NCI-H146 (cell line): ENCODE results near the gene ARL17B.
"Not testable (repeated sequence)": the region's sequence is repeated elsewhere in the genome, so short reads cannot be mapped to it uniquely, and the experiment has no call there.

ENCODE experiments used
- DNase-seq: peaks from one replicate; lab custom pipeline; 2025; lab: John Stamatoyannopoulos, UW

The ARL17B gene

DNA sequence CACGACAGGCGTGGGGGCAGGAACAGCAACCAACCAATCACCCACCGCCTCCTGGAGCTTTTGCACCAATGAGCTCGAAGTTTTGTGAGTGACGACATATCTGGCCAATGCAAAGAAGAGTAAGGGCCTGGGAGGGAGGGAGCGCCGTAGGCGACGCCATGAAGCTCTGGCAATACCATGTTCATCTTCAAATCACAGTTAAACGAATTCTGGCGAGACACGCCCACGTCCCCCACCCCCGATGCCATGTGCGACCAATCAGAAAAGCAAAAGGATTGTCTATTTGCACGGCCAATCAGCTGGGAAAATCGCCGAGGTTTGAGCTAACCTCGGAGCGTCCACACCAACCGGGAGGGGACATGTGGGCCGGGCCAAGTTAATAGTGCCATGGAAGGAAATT, at the start of gene ARL17B:
Gene ARL17B, minus strand, starts transcription at position 12 of the 400 bp plus-strand sequence. CDS start 3,369 bp downstream, outside the sequence.
- not testable (repeated sequence) for DNase-seq

DNA sequence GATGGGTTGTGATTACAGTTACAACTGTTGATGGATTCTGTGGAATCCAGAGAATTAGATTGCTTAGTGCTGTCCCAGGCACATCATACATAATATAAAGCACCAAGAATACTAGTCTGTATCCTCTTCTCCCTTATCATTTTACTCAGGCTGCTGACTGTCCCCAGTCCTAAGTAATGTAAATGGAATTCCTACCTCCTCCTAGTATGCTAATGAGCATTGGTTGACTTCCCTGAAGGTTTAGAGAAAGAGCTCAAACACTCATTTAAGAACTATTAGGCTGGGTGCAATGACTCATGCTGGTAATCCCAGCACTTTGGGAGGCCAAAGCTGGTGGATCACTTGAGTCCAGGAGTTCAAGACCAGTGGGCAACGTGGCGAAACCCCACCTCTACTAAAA, 48.3 kb upstream of the ARL17B start:
- DNase-seq, result not testable (repeated sequence)

DNA sequence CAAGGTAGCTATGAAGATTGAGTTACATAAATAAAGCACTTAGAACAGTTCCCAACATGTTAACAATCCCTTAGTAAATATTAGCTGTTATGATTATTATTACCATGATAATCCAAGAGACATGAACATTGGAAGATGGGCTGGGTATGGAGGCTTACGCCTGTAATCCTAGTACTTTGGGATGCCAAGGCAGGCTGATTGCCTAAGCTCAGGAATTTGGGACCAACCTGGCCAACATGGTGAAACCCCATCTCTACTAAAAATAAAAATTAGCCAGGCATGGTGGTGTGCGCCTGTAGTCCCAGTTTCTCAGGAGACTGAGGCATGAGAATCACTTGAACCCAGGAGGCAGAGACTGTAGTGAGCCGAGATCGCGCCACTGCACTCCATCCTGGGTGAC, 45.6 kb upstream of the ARL17B start:
- not testable (repeated sequence) for DNase-seq

DNA sequence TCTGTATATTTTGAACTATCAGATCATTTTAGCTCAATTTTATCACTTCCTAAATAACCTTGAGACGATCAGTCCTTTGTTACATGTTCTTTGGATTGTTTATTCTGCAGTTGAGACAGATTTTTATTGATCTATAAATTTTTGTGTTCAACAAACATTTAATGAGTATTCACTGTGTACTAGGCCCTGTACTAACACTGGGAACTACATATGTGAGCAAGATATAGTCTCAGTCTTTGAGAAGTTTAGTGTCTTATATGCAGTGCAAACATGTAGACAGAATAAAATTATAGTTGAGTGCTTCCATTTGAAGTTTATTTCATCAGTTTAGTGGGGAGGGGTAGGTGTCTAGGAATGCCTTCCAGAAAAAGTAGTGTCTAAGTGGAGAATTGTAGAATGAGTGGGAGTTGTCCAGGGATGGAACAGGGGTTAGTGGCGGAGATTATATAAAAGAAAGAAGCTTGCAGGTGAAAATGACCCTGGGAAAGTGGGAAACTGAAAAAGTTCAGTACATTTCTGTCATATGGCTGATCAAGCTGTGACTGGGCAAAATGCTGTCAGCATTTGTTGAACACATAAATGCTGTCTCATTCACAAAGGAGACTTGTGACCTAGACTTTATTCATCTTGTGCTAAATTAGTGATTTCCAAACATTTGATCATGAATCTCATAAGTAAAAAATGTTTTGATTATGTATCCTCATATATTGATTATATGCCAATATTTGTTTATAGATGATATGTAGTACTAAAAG, 39.6 kb upstream of the ARL17B start:
- DNase-seq, result not testable (repeated sequence)

DNA sequence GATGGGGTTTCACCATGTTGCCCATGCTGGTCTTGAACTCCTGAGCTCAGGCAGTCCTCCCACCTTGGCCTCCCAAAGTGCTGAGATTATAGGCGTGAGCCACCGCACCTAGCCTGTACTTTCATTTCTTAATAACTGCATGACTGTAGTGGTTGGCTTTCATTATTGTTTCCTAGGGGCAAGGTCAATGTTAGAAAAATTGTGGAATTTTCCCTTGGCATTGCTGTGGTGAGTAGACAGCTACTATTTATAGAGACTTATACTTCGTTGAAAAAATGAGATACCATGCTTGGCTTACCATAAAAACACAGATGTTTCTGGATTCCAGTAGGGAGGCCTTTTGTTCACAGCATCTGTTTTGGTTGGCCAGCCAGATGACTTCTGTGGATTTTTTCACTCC, 39.0 kb upstream of the ARL17B start:
- DNase-seq, result not testable (repeated sequence)

DNA sequence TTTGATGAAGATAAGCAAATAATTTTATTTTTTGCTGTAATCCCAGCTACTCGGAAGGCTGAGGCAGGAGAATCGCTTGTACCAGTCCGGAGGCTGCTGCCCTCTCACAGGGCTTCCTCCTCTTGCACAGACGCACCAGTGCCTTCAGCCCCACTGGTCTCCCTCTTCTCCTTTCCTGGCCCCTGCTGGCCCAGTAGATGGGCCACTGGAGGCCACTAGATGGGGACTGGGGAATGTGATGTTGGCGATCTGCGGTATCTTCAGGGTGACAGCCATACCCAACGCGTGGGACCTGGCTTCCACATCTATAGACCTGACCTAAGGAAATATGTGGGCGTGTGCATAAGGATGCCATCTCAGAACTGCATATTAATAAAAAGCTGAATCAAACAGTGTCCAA, 38.4 kb upstream of the ARL17B start:
- not testable (repeated sequence) for DNase-seq

DNA sequence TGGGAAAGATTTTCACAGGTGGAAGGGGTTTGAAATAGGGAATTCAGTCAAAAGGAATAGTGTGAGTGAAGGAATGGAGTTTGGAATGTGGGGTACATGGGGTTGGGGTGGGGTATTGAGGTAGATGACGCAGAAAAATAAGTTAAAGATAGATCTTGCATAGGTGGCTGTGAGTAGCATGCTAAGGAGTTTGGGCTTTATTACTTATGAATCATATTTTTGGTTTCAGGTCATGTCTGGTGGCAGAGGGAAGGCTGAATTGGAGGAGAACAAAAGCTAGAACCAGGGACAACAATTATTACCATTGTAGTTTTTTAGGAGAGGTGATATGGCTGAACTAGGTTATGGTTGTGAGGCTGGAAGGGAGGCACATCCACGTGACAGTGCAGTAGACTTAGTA, 34.7 kb upstream of the ARL17B start:
- DNase-seq, result not testable (repeated sequence)

DNA sequence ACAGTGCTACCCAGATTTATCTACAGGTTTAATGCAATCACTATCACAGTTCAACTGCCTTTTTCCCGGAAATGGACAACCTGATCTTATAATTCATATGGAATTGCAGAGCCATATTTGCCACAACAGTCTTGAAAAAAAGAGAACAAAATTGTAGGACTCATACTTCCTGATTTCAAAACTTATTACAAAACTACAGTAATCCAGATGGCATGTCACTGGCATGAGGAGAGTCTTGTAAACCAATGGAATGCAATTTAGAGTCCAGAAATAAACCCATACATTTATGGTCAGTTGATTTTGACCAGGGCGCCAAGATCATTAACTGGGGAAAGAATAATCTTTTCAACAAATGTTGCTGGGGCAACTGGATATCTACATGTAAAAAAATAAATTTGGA, 32.1 kb upstream of the ARL17B start:
- DNase-seq, result not testable (repeated sequence)

DNA sequence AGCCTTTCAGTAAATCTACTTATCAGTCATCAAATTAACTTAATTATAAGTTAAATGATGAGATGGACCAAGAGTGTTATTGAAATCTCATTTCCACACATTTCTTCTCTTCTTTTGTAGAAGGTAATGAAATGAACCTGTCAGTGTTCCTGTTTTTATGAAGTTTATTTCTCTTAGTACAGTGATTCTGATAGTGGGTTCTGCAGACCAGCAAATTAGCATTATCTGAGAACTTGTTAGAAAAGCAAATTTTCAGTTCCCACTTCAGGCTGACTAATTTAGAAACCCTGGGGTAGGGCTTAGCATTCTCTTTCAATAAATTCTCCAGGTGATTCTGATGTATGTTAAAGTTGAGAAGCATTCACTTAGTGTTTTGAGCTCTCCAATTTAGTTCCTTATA, 23.9 kb upstream of the ARL17B start:
- DNase-seq, result not testable (repeated sequence)

DNA sequence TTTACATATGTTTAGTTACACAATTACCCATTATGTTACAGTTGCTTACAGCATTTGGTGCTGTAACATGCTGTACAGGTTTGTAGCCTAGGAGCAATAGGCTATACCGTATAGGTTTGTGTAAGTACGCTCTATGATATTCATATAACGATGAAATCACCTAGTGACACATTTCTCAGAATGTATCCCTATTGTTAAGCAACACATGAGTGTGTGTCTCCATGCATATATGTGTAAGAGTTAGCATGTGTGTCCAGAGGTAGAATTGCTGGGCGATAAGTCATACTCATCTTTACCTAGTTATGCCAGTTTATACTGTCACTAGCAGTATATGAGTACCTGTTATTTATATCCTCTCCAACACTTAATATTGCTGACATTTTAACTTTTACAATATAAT, 21.6 kb upstream of the ARL17B start:
- DNase-seq, result not testable (repeated sequence)

DNA sequence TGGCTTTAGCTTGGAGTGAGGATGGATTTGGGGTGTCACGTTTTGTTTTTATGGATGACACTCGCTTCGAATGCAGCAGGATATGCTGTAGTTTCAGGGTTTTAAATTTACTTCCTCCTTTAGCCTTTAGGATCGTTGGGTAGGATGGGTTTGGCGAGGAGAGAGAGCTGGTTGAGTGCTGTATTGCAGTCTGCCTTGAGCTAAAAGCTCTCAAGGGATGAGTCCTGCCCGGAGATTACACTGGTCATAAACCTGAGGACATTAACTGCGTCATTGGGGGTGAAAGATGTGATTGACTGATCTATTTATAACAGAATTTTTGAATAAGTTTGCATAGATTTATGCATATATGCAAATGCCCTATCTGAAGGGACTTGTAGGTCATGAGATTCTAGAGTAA, 11.9 kb upstream of the ARL17B start:
- not testable (repeated sequence) for DNase-seq

DNA sequence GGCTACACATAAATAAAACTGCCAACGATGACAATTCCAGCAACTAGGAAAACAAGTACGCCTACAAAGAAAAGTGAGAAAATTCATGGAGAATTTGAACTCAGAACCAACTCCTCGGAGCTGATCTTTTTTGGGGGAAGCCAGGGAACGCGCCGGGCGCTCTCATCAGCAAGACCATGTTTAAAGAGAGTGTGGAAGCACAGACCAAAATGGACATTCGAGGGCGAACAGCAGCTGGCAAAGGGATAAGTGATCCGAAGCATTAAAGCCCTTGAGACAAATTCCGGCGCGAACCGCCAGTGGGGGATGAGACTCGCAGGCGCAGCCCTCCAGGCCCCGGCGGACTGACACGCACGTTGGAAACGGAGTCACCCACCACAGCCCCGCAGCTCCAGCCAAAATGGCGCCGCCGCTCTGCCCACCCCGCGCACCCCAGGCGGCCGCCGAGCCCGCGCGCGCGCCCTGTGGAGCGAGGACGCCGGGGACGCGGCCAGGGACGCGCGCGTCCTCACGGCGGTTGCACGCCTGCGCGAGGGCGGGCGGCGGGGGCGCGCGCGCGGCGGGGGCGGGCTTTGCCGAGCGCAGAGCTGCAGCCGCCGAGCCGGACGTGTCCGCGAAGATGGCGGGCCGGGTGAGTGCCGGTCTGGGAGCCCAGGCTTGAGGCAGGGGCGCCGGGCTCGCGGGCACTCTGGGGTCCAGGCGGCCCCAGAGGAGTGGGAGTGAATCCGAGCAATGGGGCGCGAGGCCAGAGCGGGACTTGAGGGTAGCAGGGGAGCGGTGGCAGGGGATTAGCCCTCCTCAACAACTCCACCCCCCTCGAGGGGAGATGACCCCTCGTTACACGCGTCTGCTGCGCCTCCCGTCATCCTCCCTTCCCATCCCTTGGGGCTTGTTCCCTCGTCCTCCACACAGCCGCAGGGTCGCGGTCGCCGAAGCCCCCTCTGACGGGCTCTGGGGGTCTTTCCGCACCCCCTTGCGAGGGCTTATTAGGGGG, 11.0 kb upstream of the ARL17B start:
- not testable (repeated sequence) for DNase-seq

DNA sequence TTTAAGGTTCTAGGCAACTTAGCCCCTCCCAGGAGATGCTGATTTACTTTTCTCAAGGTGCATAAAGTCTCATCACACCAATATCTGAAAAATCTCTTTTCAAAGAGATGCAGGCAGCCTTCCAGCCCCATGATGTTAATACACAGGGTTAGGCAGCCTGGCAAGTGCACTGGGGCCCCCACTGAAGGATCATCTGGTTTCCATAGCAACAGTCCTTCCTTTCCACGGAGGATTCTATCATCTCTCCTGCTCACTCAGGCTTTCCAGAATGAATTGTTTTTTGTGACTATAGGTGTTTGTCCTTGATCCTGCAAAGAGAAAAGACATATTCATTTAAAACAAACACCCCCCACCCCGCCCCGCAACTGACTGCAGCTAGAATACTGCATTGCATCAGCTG, 6.0 kb upstream of the ARL17B start:
- not testable (repeated sequence) for DNase-seq

DNA sequence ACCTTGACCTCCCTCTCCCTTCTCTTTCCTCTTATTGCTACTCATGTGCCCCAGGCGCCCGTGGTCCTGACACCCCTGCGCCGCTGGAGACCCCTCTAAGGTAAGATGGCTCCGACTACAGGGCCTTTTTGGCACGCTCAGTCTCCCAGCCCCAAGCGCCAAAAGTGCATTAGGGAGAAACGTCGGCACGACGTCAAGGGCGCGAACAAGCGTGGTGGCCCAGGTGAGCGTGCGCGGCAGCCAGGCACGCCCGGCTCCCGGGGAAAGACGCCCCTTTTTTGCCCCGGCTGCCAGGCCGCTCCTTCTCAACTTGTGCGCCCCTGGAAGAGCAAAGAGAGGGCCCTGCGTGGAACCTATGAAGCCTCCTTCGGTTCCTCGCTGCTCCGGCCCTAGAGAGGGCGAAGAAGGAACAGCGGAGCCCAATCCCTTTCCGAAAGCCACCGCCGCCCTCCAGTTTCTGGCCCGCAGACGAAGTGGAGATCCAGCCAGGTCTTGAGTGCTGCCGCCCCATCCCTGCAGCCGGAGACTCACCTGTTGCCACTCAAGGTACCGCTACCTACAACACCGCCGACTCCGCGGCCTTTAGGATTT, 326 bp downstream of the ARL17B start:
- DNase-seq, result not testable (repeated sequence)

DNA sequence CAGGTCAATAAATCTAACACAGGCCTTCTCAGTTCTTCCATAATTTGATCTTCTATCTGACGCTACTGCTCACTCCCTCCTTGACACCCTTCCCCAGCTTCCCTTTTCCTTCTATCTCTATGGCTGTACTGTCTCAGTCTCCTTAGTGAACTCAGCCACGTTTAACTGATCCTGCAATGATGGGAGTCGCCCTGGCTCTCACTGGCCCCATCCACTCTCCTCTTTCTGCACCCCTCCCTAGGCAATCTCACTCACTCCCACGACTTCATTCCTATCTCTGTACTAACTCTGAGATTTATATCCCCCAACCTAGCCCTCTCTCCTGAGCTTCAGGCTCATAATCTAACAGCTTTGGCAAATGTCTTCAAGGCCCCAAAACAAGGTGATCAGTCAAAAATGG, 7.7 kb downstream of the ARL17B start:
- not testable (repeated sequence) for DNase-seq

DNA sequence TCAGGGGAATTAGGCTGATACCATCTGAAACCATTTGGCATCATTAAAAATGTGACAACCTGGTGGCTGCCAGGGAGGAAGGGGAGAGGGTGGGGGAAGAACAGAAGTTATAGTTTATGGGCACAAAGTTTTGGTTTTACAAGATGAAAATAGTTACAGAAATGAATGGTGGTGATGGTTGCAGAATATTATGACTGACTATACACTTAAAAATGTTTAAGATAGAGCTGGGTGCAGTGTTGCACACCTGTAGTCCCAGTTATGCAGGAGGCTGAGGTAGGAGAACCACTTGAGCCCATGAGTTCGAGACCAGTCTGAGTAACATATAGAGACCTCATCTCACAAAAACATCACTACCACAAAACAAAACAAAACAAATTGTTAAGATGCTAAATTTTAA, 12.5 kb downstream of the ARL17B start:
- not testable (repeated sequence) for DNase-seq

DNA sequence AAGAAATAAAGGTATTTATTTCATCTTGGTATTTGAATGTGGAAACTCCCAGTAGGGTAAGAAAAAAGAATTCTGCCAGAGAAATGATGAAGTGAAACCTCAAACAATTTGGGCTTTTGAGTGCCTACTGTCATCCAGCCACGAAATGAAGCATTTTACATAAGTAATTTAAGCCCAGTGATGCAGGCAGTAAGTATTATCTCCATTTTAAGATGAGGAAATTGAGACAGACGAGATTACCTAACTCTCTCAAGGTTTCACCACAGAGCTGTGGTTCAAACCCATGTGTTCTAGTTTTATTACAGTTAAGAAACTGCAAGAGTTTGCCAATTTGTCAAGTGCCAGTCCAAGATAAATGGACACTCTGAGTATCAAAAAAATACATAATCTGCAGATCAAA, 13.2 kb downstream of the ARL17B start:
- DNase-seq, result not testable (repeated sequence)

DNA sequence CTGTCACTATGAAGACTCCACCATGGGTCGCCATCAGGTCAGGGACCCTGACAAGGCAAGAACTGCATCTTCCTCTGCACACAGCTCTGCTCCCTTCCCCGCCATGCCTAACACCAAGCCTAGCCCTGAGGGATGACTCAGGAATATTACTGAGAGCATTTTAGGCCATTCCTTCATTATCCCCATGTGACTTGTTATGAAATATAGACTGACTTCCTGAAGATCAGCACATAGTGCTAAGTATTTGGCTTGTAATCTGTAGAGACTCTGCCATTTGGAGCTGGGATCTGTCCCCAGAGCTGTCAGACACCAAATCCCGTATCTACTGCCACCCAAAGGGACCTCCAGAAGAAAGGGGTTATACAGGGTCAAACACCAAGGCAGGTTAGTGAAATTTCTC, 19.4 kb downstream of the ARL17B start:
- DNase-seq, result not testable (repeated sequence)

DNA sequence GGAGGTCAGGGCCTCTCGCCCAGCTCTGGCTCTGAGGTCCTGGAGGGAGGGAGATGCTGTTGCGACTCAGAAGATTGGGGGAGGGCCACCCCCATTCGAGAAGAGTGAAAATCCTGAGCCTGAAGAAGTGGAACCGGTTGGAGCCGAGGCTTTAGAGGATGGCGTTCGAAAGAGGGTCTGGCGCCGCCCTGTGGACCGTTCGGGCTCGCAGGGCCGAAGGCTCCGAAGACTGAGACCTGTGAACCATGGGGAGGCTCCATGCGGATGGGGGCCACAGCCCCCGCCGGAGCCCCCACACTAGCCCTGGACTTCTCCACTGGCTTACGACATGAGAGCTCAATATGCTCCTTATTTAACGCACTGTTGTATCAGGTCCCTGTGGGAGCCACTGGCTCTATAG, 20.3 kb downstream of the ARL17B start:
- not testable (repeated sequence) for DNase-seq

DNA sequence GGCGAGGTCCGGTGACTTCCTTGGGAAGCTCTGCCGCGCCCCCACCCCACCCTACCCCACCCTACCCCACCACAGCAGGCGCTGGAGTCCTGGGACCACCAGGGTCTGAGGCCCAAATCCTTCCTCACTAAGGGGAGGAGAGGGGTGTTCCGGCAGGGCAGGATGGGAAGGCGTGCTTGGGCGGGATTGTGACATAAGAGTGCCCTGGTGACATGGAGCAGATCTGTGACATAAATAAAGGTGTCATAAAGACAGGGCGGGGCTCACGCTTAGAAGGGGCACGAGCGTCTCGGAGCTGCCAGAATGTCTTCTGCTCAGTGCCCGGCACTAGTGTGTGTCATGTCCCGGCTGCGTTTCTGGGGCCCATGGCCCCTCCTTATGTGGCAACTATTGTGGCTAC, 66.7 kb downstream of the ARL17B start, which contains the start of gene LRRC37A:
Gene LRRC37A, plus strand, starts transcription at position 301 of the 400 bp plus-strand sequence. Its CDS starts 3 bp downstream, at position 304.
- DNase-seq, result not testable (repeated sequence)

DNA sequence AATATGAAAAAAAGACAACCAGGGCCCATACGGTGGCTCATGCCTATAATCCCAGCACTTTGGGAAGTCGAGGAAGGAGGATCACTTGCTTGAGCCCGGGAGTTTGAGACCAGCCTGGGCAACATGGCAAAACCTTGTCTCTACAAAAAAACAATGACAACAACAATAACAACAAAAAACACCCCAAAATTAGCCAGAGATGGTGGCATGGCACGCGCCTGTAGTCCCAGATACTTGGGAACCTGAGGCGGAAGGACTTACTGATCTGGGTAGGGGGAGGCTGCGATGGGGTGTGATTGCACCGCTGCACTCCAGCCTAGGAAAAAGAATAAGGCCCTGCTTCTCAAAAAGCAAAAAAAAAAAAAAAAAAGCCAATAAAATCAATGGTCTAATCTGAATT, 69.9 kb downstream of the ARL17B start:
- DNase-seq, result not testable (repeated sequence)

DNA sequence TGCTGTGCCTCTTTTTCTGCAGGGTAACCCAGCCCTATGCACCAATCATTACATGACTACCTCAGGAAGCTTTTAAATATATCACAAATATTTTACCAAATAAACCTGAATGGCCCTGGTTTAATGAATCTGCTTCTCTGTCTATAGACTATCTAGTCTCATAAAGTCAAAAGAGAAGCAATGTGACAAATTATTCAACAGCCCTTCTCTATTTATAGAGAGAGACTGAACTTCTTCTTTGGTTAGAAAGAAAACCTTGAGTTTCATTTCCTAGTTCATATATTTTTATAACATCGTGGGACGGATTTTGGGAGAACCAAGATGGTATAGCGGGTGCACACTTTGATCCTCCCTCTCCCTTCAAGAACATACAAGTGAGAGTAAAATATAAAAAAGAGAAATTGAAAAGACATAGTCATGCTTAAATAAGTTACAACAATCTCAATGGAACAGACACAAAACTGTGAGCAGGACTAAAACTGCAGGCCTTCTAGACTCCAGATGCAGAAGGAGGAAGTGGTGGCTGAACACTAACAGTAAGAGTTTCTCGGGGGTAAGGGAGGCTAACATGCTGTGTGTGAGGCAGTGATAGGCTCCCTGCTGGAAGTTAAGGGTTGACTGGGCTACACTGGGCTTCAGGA, 70.5 kb downstream of the ARL17B start:
- DNase-seq, result not testable (repeated sequence)
